ENCODE data around the gene LRRFIP1. TPM values are rescaled to one million over a fixed set of nuclear protein-coding genes. Genes with fewer than 3 reads are reported as not detected.

Gene LRRFIP1
- polyA plus RNA-seq, 4 donors = 60.2 to 103 (median 84.7) TPM

- DNase-seq (ENCODE audit: low read depth in 4 of 4, low spot score in 3 of 4) = no peak
Measured at GRCh38 chr2:237717366-237718276, 90.2 kb downstream of the LRRFIP1 start.

GRCh38 chr2:237718277-237718634 is 90.9 kb downstream of the LRRFIP1 start:
- no peak for DNase-seq (ENCODE audit: low read depth in 4 of 4, low spot score in 3 of 4)

- no peak for DNase-seq (ENCODE audit: low read depth in 4 of 4, low spot score in 3 of 4)
Measured at GRCh38 chr2:237720444-237720843, 93.1 kb downstream of the LRRFIP1 start.

GRCh38 chr2:237720957-237721356 is 93.6 kb downstream of the LRRFIP1 start:
- no peak for DNase-seq (ENCODE audit: low read depth in 4 of 4, low spot score in 3 of 4)

- no peak for DNase-seq (ENCODE audit: low read depth in 4 of 4, low spot score in 3 of 4)
Measured at GRCh38 chr2:237721458-237721857, 94.1 kb downstream of the LRRFIP1 start.

- no peak for DNase-seq (ENCODE audit: low read depth in 4 of 4, low spot score in 3 of 4)
Measured at GRCh38 chr2:237722616-237723015, 95.2 kb downstream of the LRRFIP1 start.

- DNase-seq (ENCODE audit: low read depth in 4 of 4, low spot score in 3 of 4) = no peak
Measured at GRCh38 chr2:237723023-237723422, 95.6 kb downstream of the LRRFIP1 start.

- no peak for DNase-seq (ENCODE audit: low read depth in 4 of 4, low spot score in 3 of 4)
Measured at GRCh38 chr2:237723602-237724001, 96.2 kb downstream of the LRRFIP1 start.

GRCh38 chr2:237724811-237725478 is 97.6 kb downstream of the LRRFIP1 start:
- DNase-seq (ENCODE audit: low read depth in 4 of 4, low spot score in 3 of 4) = no peak

GRCh38 chr2:237725661-237726060 is 98.3 kb downstream of the LRRFIP1 start:
- DNase-seq (ENCODE audit: low read depth in 4 of 4, low spot score in 3 of 4) = no peak

- peak in 1 of 4 donors; percentile 72 for DNase-seq (ENCODE audit: low read depth in 4 of 4, low spot score in 3 of 4)
Measured at GRCh38 chr2:237726401-237726830, 99.0 kb downstream of the LRRFIP1 start.

GRCh38 chr2:237727363-237727762 is 100.0 kb downstream of the LRRFIP1 start:
- DNase-seq (ENCODE audit: low read depth in 4 of 4, low spot score in 3 of 4) = no peak

- no peak for DNase-seq (ENCODE audit: low read depth in 4 of 4, low spot score in 3 of 4)
Measured at GRCh38 chr2:237729681-237730475, 102.5 kb downstream of the LRRFIP1 start.

- DNase-seq (ENCODE audit: low read depth in 4 of 4, low spot score in 3 of 4) = no peak
Measured at GRCh38 chr2:237731663-237732062, 104.3 kb downstream of the LRRFIP1 start.

GRCh38 chr2:237732070-237732469 is 104.7 kb downstream of the LRRFIP1 start:
- no peak for DNase-seq (ENCODE audit: low read depth in 4 of 4, low spot score in 3 of 4)

GRCh38 chr2:237732790-237733381 is 105.5 kb downstream of the LRRFIP1 start:
- no peak for DNase-seq (ENCODE audit: low read depth in 4 of 4, low spot score in 3 of 4)

- no peak for DNase-seq (ENCODE audit: low read depth in 4 of 4, low spot score in 3 of 4)
Measured at GRCh38 chr2:237733677-237734300, 106.4 kb downstream of the LRRFIP1 start.

- DNase-seq (ENCODE audit: low read depth in 4 of 4, low spot score in 3 of 4) = no peak
Measured at GRCh38 chr2:237734905-237735623, 107.7 kb downstream of the LRRFIP1 start.

GRCh38 chr2:237735798-237736197 is 108.4 kb downstream of the LRRFIP1 start:
- DNase-seq (ENCODE audit: low read depth in 4 of 4, low spot score in 3 of 4) = no peak

GRCh38 chr2:237736783-237737182 is 109.4 kb downstream of the LRRFIP1 start:
- no peak for DNase-seq (ENCODE audit: low read depth in 4 of 4, low spot score in 3 of 4)

Data from left renal pelvis (tissue), 4 donors.